HG03457 (cell line): ENCODE data around the gene INTS1.

Experiments
- ATAC-seq: cut with Tn5 transposase; IDR thresholded peaks from one replicate; pipeline ENCODE4 v1.9.1; 2021; ENCODE audit warnings: moderate number of reproducible peaks; ENCODE audit not compliant: unreplicated experiment

INTS1 gene

GRCh38 chr7:1542841-1543747 lies 38.9 kb upstream of the INTS1 start:
- ATAC-seq, result no peak

- ATAC-seq, result no peak
These were observed 38.1 kb upstream of the INTS1 start for GRCh38 chr7:1542329-1542728.

- no peak for ATAC-seq
These were observed 37.4 kb upstream of the INTS1 start for GRCh38 chr7:1541431-1542162.

GRCh38 chr7:1540776-1541271 lies 36.6 kb upstream of the INTS1 start:
- no peak for ATAC-seq

- no peak for ATAC-seq
These were observed 35.9 kb upstream of the INTS1 start for GRCh38 chr7:1539882-1540775.

- ATAC-seq, result no peak
These were observed 35.1 kb upstream of the INTS1 start for GRCh38 chr7:1539181-1539881.

GRCh38 chr7:1538544-1539180 lies 34.5 kb upstream of the INTS1 start:
- no peak for ATAC-seq

- no peak for ATAC-seq
These were observed 33.6 kb upstream of the INTS1 start for GRCh38 chr7:1537535-1538412.

- no peak for ATAC-seq
These were observed 32.8 kb upstream of the INTS1 start for GRCh38 chr7:1536743-1537534.

GRCh38 chr7:1536455-1536742 lies 32.2 kb upstream of the INTS1 start:
- no peak for ATAC-seq

- ATAC-seq, result no peak
These were observed 31.7 kb upstream of the INTS1 start for GRCh38 chr7:1535701-1536454.

GRCh38 chr7:1535100-1535458 lies 30.9 kb upstream of the INTS1 start:
- no peak for ATAC-seq

GRCh38 chr7:1534330-1535099 lies 30.3 kb upstream of the INTS1 start:
- ATAC-seq, result no peak

- no peak for ATAC-seq
These were observed 29.5 kb upstream of the INTS1 start for GRCh38 chr7:1533547-1534329.

GRCh38 chr7:1533255-1533546 lies 29.0 kb upstream of the INTS1 start:
- no peak for ATAC-seq

- no peak for ATAC-seq
These were observed 28.5 kb upstream of the INTS1 start for GRCh38 chr7:1532456-1533254.
